ENCODE measurements around the gene NHLRC2. TPM values are rescaled to one million over a fixed set of nuclear protein-coding genes. Genes with fewer than 3 reads are reported as not detected.

NHLRC2 gene
- polyA plus RNA-seq, 1 experiment = 4.2 TPM

DNA sequence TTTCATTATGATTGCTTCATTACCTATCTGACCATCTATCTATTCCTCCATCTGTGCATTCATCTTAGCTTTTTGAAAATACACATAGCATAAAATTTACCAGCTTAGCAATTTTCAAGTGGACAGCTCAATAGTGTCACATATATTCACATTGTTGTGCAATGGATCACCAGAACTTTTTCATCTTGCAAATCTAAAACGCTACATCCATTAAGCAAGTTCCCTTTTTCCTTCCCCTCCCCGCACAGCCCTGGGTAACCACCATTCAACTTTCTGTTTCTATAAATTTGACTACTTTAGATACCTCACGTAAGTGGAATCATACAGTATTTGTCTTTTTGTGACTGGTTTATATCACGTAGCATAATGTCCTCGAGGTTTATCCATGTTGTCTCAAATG, 111.2 kb downstream of the NHLRC2 start:
- TF ChIP-seq, protein P1, sequence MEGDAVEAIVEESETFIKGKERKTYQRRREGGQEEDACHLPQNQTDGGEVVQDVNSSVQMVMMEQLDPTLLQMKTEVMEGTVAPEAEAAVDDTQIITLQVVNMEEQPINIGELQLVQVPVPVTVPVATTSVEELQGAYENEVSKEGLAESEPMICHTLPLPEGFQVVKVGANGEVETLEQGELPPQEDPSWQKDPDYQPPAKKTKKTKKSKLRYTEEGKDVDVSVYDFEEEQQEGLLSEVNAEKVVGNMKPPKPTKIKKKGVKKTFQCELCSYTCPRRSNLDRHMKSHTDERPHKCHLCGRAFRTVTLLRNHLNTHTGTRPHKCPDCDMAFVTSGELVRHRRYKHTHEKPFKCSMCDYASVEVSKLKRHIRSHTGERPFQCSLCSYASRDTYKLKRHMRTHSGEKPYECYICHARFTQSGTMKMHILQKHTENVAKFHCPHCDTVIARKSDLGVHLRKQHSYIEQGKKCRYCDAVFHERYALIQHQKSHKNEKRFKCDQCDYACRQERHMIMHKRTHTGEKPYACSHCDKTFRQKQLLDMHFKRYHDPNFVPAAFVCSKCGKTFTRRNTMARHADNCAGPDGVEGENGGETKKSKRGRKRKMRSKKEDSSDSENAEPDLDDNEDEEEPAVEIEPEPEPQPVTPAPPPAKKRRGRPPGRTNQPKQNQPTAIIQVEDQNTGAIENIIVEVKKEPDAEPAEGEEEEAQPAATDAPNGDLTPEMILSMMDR (IDR thresholded peaks at IDR 0.05; ENCODE audit: insufficient read depth, low read depth, low read length) = no peak
- no peak for DNase-seq (ENCODE audit: low read depth)
- ChIA-PET CTCF (no interaction called here), POLR2A (no interaction called here)
- no peak overlapping the region for H3K4me3 ChIP-seq (ENCODE audit: low read depth, low read length)
- no peaks in the 10 kb centered on the region for H3K36me3 ChIP-seq (ENCODE audit: control insufficient read depth, insufficient read depth, low read length)
- H3K27me3 ChIP-seq (ENCODE audit: control insufficient read depth, insufficient read depth, low read length) = no peaks in the 10 kb centered on the region

Small RNAs within 50 kb of the gene (small RNA-seq; reads per million reads assigned to genes)
- gene RF00560 (ENCODE audit: insufficient read length, low read depth, low replicate concordance) = not detected

Other genes starting within 250 kb of the NHLRC2 start
- gene NRAP, start 190.6 kb upstream of the NHLRC2 start, polyA plus RNA-seq (2011; rRNA removed) = not detected in 2 replicates
- 22.9 and 30.9 TPM in 2 replicates for gene CASP7, start 174.7 kb upstream of the NHLRC2 start, polyA plus RNA-seq (2011; rRNA removed)
- gene PLEKHS1, start 103.0 kb upstream of the NHLRC2 start, polyA plus RNA-seq (2011; rRNA removed) = not detected in 2 replicates
- gene DCLRE1A, start 579 bp upstream of the NHLRC2 start, polyA plus RNA-seq (2011; rRNA removed) = 3.2 and 5.6 TPM in 2 replicates
- gene ADRB1, start 189.2 kb downstream of the NHLRC2 start, polyA plus RNA-seq (2011; rRNA removed) = not detected in 2 replicates